Measurements from ENCODE around the gene ZNF622.
"Not testable (repeated sequence)": the region's sequence is repeated elsewhere in the genome, so short reads cannot be mapped to it uniquely, and the experiment has no call there.

ZNF622 gene

GRCh38 chr5:16480144-16480543 lies 14.5 kb upstream of the ZNF622 start:
- no peak for DNase-seq

DNA sequence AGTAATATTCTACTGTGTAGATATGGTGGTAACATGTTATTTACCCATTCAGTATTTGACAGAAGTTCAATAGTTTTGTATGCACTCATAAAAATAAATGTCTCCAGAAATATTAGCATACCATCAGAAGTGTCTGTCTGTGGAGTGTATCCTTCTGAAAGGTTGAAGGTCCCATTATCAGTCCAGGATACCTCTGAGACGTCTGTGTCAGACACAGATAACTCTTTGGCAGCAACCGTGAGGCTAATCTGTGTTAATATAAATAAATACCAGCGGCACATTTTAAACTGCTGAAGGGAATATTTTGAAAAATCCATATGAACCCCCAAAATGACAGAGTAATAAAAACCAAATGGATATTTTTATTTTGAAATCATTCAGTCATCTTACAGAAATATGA lies 11.9 kb upstream of the ZNF622 start:
- no peak for DNase-seq

GRCh38 chr5:16476417-16476816 lies 10.8 kb upstream of the ZNF622 start:
- DNase-seq = not testable (repeated sequence)

GRCh38 chr5:16471387-16471786 lies 5.8 kb upstream of the ZNF622 start:
- no peak for DNase-seq

- DNase-seq = peak; percentile 80
Observed at GRCh38 chr5:16467363-16468219, 2.0 kb upstream of the ZNF622 start.

GRCh38 chr5:16464664-16465543 lies 696 bp downstream of the ZNF622 start:
- no peak for DNase-seq

- no peak for DNase-seq
Observed at GRCh38 chr5:16464231-16464630, 1.4 kb downstream of the ZNF622 start.

DNA sequence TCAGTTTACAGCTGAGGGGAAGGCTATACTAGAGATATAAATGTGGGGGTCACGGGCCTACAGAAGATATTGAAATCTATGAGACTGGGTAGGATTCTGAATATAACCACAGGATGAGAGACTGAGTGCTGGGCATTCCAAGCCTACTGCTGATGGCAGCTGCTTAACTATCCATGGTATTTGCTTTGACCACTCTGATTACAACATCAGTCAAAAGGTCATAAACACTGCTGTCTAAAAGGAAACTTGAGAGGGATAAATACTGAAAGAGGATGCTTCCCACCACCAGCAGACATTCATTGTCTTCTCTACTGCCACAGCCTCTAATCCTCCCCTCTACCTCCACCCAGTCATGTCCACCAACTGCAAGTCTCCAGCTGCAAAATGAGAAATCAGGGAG lies 3.8 kb downstream of the ZNF622 start:
- no peak for DNase-seq

- no peak for DNase-seq
Observed at GRCh38 chr5:16461026-16461425, 4.6 kb downstream of the ZNF622 start.

DNA sequence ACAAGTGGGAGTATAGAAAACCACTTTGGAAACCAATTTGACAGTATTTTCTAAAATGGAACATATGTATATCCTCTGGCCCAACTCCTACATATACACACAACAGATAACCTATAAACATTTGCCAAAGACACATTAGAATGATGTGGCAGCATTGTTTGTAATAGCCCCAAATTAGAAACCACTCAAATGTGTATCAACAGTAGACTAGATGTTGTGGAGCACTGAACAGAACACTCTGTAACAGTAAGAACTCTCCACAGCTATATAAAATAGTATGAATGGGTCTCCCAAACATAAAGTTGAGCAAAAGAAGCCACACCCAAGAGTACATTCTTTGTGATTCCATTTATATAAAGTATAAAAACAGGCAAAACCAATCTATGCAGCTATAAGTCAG lies 6.1 kb downstream of the ZNF622 start:
- DNase-seq = no peak

- no peak for DNase-seq
Observed at GRCh38 chr5:16457853-16458252, 7.7 kb downstream of the ZNF622 start.

DNA sequence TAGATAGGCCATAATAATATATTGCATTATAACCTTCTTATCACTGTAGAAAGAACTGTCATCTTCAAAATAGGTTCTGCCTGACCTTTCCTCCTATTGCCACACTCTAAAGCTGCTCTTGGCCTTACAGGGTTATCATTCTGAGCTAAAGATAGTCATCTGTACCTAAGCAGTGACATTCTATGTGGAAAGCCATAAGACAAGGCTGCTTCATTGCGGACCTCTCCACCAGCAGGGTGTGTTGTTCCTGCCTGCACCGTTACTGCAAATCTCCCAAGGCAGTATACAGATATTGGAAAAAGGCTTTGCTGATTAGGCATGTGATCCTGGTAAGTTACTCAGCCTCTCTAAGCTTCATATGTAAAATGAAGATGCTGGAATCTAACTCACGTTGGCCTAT lies 8.1 kb downstream of the ZNF622 start:
- no peak for DNase-seq

DNA sequence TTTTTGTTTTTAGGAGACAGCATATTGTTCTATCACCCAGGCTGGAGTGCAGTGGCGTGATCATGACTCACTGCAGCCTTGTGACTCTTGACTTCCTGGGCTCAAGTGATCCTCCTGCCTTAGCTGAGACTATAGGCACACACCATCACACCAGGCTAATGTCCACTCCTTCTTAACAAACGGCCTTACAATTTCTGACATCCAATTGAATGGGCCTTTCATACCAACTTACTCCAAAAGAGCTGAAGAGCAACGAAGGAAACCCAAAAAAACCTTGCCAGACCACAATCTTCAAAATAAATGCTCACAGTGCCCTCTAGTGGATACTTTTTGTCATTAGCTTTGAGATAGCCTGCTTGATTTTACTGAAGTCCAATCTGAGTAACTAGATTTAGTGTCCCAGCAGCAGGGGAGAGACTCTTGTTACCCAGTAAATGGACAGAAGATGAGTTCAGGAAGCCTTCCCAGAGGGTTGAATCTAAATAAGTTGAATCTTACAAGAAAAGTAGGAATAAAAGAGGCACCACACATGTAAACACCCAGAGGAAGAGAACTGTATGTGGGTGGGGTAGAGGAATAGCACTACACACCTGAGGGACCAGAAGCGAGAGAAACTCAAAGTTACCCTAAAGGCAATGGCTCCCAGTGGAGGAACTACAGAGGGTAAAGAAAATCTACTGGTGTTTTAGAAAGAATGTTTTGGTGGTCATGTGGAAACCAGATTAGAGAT lies 9.3 kb downstream of the ZNF622 start:
- DNase-seq = peak; percentile 69

DNA sequence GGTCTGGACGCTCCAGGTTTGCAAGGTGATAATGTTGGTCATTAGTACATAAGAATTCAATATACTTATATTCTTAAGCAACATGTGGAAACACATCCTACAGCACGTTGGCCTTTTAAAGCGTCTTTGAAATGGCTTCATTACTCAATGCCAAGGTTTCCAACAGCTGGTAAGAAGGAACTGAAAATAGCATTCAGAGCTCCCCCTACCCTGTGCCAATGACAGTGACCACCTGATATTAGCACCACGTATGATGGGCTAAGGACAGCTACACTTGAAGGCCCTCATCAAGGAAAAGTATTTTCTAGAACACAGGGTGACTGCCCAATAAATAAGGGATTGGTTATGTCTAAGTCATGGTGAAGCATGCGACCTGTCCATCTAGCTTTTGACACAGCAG lies 9.9 kb downstream of the ZNF622 start:
- DNase-seq = no peak

GRCh38 chr5:16454686-16455085 lies 10.9 kb downstream of the ZNF622 start:
- no peak for DNase-seq

- no peak for DNase-seq
Observed at GRCh38 chr5:16453609-16454008, 12.0 kb downstream of the ZNF622 start.

DNA sequence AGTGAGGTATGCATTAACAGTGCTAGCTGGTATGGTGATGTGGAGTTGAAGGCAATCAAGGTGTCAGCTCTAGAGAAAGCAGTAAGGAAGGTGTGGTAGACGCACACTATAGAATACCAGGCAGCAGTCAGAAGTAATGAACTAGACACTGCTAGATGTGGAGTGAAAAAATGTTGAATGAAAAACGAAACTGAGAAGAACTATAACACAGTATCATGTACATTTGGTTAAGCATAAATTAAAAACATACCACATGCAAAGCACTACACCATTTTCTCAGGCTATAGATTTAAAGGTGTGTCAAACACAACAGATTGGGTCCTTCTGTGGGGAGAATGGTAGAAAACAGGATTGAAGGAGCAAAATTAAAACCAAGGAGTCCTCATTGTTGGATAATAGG lies 15.4 kb downstream of the ZNF622 start:
- DNase-seq = no peak

- no peak for DNase-seq
Observed at GRCh38 chr5:16446993-16447392, 18.6 kb downstream of the ZNF622 start.

GRCh38 chr5:16437977-16438376 lies 27.6 kb downstream of the ZNF622 start:
- DNase-seq = no peak

DNA sequence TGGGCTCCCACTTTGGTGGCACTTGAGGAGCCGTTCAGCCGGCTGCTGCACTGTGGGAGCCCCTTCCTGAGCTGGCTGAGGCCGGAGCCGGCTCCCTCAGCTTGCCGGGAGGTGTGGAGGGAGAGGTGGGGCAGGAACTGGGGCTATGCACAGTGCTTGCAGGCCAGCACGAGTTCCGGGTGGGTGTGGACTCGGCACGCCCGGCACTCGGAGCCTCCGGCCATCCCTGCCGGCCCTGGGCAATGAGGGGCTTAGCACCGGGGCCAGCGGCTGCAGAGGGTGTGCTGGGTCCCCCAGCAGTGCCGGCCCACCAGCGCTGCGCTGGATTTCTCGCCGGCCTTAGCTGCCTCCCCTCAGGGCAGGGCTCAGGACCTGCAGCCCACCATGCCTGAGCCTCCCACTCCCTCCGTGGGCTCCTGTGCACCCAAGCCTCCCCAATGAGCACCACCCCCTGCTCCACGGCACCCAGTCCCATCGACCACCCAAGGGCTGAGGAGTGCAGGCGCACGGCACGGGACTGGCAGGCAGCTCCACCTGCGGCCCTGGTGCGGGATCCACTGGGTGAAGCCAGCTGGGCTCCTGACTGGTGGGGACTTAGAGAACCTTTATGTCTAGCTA lies 29.4 kb downstream of the ZNF622 start:
- not testable (repeated sequence) for DNase-seq

DNA sequence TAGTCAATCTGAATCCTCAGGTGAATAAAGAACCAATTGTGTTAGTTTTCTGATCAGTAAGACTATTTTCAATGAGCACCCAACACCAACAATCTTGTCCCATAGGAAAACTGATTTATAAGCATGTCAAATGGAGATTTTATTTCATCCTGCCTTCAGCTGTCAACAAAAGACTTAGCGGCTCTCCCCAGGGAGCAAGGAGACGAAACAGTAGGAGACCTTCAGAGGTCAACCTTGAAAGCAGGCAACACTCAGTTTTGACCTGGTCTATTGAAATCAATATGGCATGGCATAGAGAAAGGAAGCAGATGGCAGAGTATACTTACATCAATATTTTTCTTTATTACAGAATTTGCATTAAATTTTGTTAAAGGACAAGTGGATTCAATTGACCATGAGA lies 34.1 kb downstream of the ZNF622 start:
- no peak for DNase-seq

DNA sequence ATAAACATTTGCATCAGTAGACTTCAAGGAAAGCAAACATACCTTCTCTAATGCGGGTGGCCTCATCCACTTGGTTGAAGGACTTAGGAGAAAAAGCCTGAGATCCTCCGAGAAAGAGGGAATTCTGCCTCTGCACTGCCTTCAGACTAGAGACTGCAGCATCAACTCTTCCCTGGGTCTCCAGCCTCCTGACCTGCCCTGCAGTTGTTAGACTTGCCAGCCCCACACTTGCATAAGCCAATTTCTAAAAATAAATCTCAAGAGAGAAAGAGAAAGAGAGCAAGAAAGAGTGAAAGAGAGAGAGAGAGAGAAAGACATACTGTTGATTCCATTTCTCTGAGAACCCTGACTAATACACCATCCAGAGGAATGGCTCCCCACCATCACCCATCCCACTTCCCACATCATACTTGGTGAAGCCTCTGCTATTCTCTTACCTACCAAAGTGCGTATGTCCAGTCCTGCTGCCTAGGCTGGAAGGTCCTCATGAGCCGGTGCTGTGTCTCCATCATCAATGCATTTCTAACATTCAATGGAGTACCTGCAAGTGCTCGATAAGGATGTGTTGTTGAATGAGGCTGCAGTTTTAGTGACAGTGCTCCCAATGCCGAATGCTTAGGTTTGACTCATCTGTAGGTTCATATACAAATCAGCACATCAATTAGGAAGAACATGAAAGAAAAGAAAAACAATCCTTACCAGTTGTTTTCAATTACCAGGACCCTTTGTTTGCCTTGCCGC lies 35.1 kb downstream of the ZNF622 start:
- no peak for DNase-seq
